ENCODE measurements around the gene PPFIA2.
"Not testable (repeated sequence)": the region's sequence is repeated elsewhere in the genome, so short reads cannot be mapped to it uniquely, and the experiment has no call there.

Gene PPFIA2

DNA sequence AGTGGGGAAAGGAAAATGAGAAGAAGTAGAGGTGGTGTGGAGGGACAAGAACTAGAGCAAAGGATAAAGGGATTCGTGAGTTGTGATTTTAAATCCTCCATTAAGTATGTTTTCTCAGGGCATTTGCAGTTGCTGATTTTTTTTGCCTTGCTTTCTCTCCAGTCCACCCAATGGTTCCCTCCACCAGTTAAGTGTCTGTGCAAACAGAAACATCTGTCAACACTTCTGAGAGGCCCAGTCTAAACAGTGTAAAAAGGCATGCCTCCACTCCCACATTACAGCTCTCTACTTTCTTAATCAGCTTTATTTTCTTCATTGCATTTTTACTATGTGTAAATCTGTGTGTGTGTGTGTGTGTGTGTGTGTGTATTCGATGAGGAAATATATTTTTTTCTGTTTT lies 141.2 kb downstream of the PPFIA2 start:
- CTCF ChIA-PET = no interaction called here
- H3K27me3 Mint-ChIP-seq = no peaks in the 10 kb centered on the region
- H3K36me3 Mint-ChIP-seq = no peaks in the 10 kb centered on the region
- H3K4me1 Mint-ChIP-seq = no peaks in the 10 kb centered on the region
- H3K27ac Mint-ChIP-seq = no peak overlapping the region
- H3K9me3 Mint-ChIP-seq = no peaks in the 10 kb centered on the region
- no peak for DNase-seq
- H3K4me3 Mint-ChIP-seq = no peak overlapping the region

DNA sequence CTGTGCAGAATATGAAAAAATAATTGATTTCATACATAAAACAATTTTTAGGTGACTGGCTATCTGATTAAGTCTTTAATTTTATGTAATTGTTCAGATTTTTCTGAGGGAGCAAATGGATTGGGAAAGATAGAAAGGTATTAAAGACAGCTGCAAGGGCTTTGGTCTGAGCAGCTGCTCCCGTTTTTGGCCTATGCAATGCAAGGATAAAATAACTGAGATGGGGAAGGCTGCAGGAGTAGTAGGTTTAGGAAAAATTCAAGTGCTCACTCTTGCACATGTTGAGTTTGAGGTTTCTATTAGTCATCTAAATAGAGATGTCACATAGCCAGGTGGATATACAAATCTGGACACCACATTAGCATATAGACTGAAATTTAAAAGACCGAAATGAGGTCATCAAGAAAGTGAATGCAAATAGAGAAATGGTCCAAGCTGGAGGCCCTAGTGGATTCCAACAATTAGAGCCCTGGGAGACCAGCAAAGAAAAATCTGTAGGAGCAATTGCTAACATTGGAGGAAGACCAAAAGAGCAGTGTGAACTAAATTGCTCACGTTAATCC lies 144.0 kb downstream of the PPFIA2 start:
- CTCF ChIA-PET = no interaction called here
- Mint-ChIP-seq H3K9me3 (no peaks in the 10 kb centered on the region), H3K4me1 (no peaks in the 10 kb centered on the region), H3K4me3 (no peak overlapping the region), H3K27ac (no peak overlapping the region), H3K27me3 (no peaks in the 10 kb centered on the region), H3K36me3 (no peaks in the 10 kb centered on the region)
- no peak for DNase-seq

DNA sequence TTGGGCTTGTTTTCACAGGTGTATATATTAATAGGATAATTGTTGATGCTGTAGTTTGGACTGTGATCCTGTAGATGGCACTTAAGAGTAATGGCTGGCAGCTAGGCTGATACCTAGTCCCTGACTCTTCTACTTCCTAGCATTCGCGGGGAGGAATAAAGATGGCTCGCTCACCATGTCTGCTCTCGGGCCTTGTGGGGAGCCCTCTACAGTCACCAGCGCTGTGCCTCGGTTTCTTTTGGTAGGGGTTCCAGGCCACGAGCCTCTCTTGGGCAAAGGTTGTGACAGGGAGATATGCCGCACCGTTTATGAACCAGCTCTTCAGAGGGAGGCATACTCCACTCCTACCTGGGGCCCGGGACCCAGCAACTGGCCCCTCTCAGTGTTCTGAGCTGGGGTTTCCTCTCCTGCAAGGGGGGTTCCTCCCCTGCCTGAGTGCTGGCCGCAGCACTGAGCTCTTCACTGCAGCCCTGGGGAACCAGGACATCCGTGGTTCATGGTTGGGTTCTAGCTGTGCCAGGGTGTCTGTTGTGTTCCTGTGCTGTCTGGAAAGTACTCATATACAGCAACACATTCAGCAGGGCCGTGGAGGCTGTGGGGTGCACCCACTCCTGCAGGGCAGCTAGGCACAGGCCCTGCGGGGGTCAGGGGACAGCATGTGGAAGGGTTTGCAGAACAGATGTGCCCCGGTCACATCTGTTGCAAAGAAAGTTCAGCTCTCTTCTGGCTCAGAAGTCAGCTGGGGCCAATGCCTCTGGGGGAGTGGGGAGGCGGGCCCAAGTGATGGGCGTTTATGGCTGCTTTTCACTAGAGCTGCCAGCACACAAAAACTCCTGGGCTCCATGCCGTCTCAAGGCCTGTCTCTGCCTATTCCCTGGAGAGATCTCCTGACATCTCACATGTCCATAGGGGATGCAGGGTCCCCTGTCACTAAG lies 147.9 kb downstream of the PPFIA2 start:
- CTCF ChIA-PET = interaction anchor here (0.7 to 1.5 kb wide), 3 partner anchors 9 to 717 kb away, joined by 3 to 5 read pairs (median 3); no protein-coding TSS in a partner anchor
- no peaks in the 10 kb centered on the region for H3K27me3 Mint-ChIP-seq
- no peaks in the 10 kb centered on the region for H3K4me1 Mint-ChIP-seq
- H3K27ac Mint-ChIP-seq = no peak overlapping the region
- no peak overlapping the region for H3K4me3 Mint-ChIP-seq
- H3K9me3 Mint-ChIP-seq = no peaks in the 10 kb centered on the region
- DNase-seq = no peak
- no peaks in the 10 kb centered on the region for H3K36me3 Mint-ChIP-seq

DNA sequence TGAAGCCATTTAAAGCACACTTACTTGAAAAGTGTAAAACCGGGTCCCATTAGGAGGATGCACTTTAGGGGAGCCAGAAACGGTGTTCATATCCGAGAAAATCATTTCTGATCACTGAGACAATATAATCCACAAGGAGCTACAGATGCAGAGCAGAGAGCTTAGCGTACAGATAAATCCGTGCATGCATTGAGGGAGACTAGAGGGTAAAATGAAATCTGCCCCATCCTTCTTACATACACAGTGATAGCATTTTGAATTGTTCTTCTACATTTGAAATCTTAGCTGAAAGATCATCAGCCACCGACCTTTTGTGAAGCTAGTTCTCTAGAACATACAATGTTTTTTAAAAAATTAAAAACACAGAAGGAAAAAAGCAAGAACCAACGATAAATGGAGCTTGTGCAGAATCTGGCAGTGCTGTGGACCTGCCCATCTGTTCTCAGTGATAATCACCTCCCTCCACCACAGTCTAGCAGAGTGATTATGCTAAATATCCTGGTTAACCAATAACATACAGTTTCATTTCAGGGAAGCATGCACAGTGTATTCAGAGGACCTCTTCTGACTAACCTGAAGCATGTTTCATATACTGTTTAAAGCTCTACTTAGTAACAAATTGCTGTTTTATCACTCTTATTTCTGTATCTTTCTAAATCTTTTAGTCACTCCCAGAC lies 161.1 kb downstream of the PPFIA2 start:
- CTCF ChIA-PET = no interaction called here

GRCh38 chr12:81596558-81596957 lies 162.6 kb downstream of the PPFIA2 start:
- no peak overlapping the region for H3K27ac Mint-ChIP-seq
- H3K36me3 Mint-ChIP-seq = no peaks in the 10 kb centered on the region
- peaks cover 2% of the 10 kb centered on the region for H3K9me3 Mint-ChIP-seq
- no peak overlapping the region for H3K4me3 Mint-ChIP-seq
- CTCF ChIA-PET = no interaction called here
- no peak for DNase-seq
- H3K4me1 Mint-ChIP-seq = no peaks in the 10 kb centered on the region
- H3K27me3 Mint-ChIP-seq = no peaks in the 10 kb centered on the region

More for the DNA sequence above, 161.1 kb downstream of the PPFIA2 start:
- Mint-ChIP-seq H3K9me3 (no peaks in the 10 kb centered on the region), H3K27me3 (no peaks in the 10 kb centered on the region), H3K4me3 (no peak overlapping the region), H3K36me3 (no peaks in the 10 kb centered on the region), H3K4me1 (no peaks in the 10 kb centered on the region), H3K27ac (no peak overlapping the region)
- no peak for DNase-seq

DNA sequence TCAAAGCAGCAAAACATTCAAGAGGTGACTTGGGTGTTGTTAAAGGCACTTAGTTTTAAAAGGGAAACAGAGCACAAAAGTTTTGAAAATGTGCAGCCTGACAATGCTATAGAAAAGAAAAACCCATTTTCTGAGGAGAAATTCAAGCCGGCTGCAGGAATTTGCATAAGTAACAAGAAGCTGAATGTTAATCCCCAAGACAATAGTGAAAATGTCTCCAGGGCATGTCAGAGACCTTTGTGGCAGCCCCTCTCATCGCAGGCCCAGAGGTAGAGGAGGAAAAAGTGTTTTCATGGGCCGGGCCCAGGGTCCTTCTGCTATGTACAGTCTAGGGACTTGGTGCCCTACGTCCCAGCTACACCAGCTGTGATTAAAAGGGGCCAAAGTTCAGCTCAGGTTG lies 167.9 kb downstream of the PPFIA2 start:
- DNase-seq = no peak
- H3K4me3 Mint-ChIP-seq = no peak overlapping the region
- H3K9me3 Mint-ChIP-seq = peaks cover 7% of the 10 kb centered on the region
- no peak overlapping the region for H3K27ac Mint-ChIP-seq
- H3K4me1 Mint-ChIP-seq = no peaks in the 10 kb centered on the region
- no peaks in the 10 kb centered on the region for H3K36me3 Mint-ChIP-seq
- no peaks in the 10 kb centered on the region for H3K27me3 Mint-ChIP-seq
- CTCF ChIA-PET = no interaction called here

- DNase-seq, H3K4me3 Mint-ChIP-seq, CTCF ChIA-PET, H3K9me3 Mint-ChIP-seq, H3K27ac Mint-ChIP-seq, H3K4me1 Mint-ChIP-seq, H3K36me3 Mint-ChIP-seq, H3K27me3 Mint-ChIP-seq: not testable (repeated sequence)
Observed at GRCh38 chr12:81590703-81591102, 168.4 kb downstream of the PPFIA2 start.

- DNase-seq = no peak
- Mint-ChIP-seq H3K27me3 (no peaks in the 10 kb centered on the region), H3K4me1 (no peaks in the 10 kb centered on the region), H3K27ac (no peak overlapping the region), H3K9me3 (peaks cover 7% of the 10 kb centered on the region), H3K4me3 (no peak overlapping the region), H3K36me3 (no peaks in the 10 kb centered on the region)
- CTCF ChIA-PET = no interaction called here
Observed at GRCh38 chr12:81588235-81589008, 170.7 kb downstream of the PPFIA2 start.

GRCh38 chr12:81585787-81586186 lies 173.4 kb downstream of the PPFIA2 start:
- Mint-ChIP-seq H3K4me1 (no peaks in the 10 kb centered on the region), H3K4me3 (no peak overlapping the region), H3K27me3 (no peaks in the 10 kb centered on the region), H3K9me3 (peaks cover 2% of the 10 kb centered on the region), H3K27ac (no peak overlapping the region), H3K36me3 (no peaks in the 10 kb centered on the region)
- CTCF ChIA-PET = no interaction called here
- no peak for DNase-seq

DNA sequence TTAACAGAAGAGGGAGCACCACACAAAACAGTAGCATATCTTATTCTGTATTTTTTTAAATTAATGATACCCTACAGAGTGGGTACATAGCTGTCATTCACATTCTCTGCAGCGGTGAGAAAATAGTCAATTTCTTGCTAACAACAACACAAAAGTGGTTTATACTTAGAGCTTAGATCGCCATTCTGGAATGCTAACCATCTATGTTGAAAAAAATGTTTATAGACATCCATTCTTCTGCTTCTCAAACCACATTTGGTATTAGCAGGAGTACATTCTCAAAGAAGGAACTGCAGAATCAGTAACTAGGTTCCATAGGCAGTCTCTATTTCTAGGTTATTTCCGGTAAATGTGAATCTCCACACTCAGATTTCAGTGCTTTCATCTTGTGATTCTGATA lies 185.9 kb downstream of the PPFIA2 start:
- H3K36me3 Mint-ChIP-seq = no peaks in the 10 kb centered on the region
- no peak overlapping the region for H3K4me3 Mint-ChIP-seq
- H3K27me3 Mint-ChIP-seq = no peaks in the 10 kb centered on the region
- no peak for DNase-seq
- H3K27ac Mint-ChIP-seq = no peak overlapping the region
- no peaks in the 10 kb centered on the region for H3K4me1 Mint-ChIP-seq
- H3K9me3 Mint-ChIP-seq = no peaks in the 10 kb centered on the region
- CTCF ChIA-PET = no interaction called here

DNA sequence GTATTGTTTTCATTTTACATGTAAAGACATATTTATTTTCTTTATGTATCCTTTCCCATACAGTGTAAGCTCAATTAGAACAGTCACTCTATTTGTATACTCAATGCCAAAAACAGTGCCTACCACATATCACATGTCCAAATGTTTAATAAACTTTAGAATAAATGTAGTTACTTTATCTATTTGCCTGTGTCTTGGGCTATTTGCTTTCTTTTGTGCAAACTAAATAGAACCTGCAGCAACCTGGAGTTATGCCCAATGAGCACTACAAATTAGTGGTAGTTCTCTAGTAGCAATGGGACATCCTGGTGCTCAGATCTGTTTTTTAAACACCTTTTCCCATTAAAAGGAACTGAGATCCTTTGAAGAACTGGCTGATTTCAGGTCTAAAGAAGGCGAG lies 186.7 kb downstream of the PPFIA2 start:
- CTCF ChIA-PET = no interaction called here
- no peak overlapping the region for H3K27ac Mint-ChIP-seq
- H3K4me3 Mint-ChIP-seq = no peak overlapping the region
- no peaks in the 10 kb centered on the region for H3K9me3 Mint-ChIP-seq
- DNase-seq = no peak
- no peaks in the 10 kb centered on the region for H3K27me3 Mint-ChIP-seq
- H3K36me3 Mint-ChIP-seq = no peaks in the 10 kb centered on the region
- no peaks in the 10 kb centered on the region for H3K4me1 Mint-ChIP-seq

- Mint-ChIP-seq H3K36me3 (no peaks in the 10 kb centered on the region), H3K4me3 (no peak overlapping the region), H3K4me1 (no peaks in the 10 kb centered on the region), H3K27me3 (no peaks in the 10 kb centered on the region), H3K9me3 (no peaks in the 10 kb centered on the region), H3K27ac (no peak overlapping the region)
- no peak for DNase-seq
- CTCF ChIA-PET = no interaction called here
Observed at GRCh38 chr12:81570234-81570633, 188.9 kb downstream of the PPFIA2 start.

DNA sequence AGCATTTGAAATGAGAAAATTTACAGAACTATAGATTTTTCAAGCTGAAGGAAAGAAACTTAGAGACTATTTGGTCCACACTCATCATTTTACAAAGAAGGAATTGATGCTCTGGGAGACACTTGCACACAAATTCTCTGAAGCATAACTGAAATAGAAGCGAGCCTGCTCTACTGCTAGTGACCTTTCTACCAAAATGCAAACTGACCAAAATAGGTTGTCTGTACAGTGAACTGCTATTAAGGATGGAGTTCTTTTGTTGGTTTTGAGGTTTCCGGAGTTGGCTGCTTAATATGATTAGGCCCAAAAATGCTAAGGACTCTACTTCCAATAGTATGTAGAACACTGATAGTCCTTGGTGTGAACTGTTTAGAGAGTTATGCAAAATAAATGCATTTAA lies 194.9 kb downstream of the PPFIA2 start:
- Mint-ChIP-seq H3K4me3 (no peak overlapping the region), H3K9me3 (no peaks in the 10 kb centered on the region), H3K27ac (no peak overlapping the region), H3K4me1 (no peaks in the 10 kb centered on the region), H3K36me3 (no peaks in the 10 kb centered on the region), H3K27me3 (no peaks in the 10 kb centered on the region)
- CTCF ChIA-PET = no interaction called here
- DNase-seq = no peak

- DNase-seq = no peak
- no peak overlapping the region for H3K4me3 Mint-ChIP-seq
- H3K27ac Mint-ChIP-seq = no peak overlapping the region
- no peaks in the 10 kb centered on the region for H3K36me3 Mint-ChIP-seq
- no peaks in the 10 kb centered on the region for H3K27me3 Mint-ChIP-seq
- no peaks in the 10 kb centered on the region for H3K4me1 Mint-ChIP-seq
- no peaks in the 10 kb centered on the region for H3K9me3 Mint-ChIP-seq
- CTCF ChIA-PET = no interaction called here
Observed at GRCh38 chr12:81558031-81558430, 201.1 kb downstream of the PPFIA2 start.
